Measurements from ENCODE around the gene AIPL1. TPM values are rescaled to one million over a fixed set of nuclear protein-coding genes. Genes with fewer than 3 reads are reported as not detected.

Gene AIPL1
- total RNA-seq, 3 donors from 2014 or later: not detected

DNA sequence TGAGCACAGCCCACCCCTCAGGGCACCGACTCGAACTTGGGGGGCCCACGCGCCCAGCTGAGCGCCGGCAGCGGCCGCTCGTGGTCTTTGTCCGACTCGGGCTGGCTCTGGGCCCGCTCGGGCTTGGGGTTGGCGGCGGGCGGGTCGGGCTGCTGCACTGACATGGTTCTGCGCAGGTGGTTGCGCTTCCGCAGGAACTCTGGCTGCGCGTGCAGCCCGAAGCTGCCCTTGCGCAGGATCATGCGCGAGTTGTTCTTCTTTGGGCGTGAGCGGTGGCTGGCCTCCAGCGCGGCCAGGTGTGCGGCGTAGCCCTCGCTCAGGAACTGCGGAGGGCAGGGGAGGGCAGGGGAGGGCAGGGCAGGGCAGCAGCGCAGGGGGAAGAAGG, 20.4 kb upstream of the AIPL1 start:
- intact Hi-C loops (cut with DNase I, micrococcal nuclease): no loop called here
- ATAC-seq (peak; percentile 80), DNase-seq (peak; percentile 56 to 87 (median 82))
- TF ChIP-seq, protein P1, sequence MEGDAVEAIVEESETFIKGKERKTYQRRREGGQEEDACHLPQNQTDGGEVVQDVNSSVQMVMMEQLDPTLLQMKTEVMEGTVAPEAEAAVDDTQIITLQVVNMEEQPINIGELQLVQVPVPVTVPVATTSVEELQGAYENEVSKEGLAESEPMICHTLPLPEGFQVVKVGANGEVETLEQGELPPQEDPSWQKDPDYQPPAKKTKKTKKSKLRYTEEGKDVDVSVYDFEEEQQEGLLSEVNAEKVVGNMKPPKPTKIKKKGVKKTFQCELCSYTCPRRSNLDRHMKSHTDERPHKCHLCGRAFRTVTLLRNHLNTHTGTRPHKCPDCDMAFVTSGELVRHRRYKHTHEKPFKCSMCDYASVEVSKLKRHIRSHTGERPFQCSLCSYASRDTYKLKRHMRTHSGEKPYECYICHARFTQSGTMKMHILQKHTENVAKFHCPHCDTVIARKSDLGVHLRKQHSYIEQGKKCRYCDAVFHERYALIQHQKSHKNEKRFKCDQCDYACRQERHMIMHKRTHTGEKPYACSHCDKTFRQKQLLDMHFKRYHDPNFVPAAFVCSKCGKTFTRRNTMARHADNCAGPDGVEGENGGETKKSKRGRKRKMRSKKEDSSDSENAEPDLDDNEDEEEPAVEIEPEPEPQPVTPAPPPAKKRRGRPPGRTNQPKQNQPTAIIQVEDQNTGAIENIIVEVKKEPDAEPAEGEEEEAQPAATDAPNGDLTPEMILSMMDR (IDR thresholded peaks at IDR 0.05): no peak
- H3K4me3 ChIP-seq: no peak overlapping the region
- peaks cover 11% of the 10 kb centered on the region for H3K4me1 ChIP-seq (ENCODE audit: low read depth)
- no peaks in the 10 kb centered on the region for H3K36me3 ChIP-seq (ENCODE audit: low read depth)
- H3K9me3 ChIP-seq: no peaks in the 10 kb centered on the region

DNA sequence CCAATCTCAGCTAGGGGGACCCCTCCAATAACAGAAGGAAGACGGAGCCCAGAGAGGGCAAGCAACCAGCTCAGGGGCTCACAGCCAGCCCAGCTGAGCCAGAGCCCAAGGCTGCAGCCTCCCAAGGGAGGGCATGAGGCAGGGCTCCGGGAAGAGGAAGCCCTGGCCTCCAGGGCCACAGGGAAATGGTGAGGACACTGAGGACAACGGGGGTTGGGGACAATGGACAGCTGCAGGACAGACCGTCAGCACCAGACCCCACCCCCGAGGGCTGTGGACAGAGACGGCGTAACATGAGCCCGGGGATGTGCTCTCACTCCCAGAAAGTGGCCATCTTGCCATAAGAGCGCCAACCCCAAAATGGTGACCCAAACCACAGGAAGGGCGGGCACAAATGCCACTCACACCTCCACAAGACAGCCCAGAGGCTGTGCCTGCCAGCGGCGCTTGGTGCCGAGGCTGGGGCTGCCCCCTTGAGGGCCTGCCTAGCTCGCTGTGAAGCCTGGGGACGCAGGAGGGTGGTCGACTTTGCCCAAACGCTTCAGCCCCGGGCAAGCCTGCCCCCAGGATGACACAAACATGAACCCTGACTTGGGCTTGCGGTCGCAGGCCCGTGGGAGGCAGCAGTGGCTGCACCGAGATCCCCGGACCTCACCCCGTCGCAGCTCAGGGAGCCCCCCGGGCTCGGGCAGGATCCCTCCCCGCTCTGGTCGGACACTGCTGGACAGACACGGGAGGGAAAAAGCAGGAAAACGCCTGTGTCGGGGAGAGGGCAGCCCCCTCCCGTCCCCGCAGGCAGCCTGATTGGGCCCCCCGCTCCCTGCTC, 19.8 kb upstream of the AIPL1 start:
- Histone ChIP-seq H3K4me1 (ENCODE audit: low read depth) (peaks cover 11% of the 10 kb centered on the region), H3K36me3 (ENCODE audit: low read depth) (no peaks in the 10 kb centered on the region), H3K4me3 (no peak overlapping the region), H3K9me3 (no peaks in the 10 kb centered on the region)
- intact Hi-C loops (cut with DNase I, micrococcal nuclease): no loop called here
- DNase-seq (no peak), ATAC-seq (no peak)
- TF ChIP-seq, protein P1 (IDR thresholded peaks at IDR 0.05): no peak

DNA sequence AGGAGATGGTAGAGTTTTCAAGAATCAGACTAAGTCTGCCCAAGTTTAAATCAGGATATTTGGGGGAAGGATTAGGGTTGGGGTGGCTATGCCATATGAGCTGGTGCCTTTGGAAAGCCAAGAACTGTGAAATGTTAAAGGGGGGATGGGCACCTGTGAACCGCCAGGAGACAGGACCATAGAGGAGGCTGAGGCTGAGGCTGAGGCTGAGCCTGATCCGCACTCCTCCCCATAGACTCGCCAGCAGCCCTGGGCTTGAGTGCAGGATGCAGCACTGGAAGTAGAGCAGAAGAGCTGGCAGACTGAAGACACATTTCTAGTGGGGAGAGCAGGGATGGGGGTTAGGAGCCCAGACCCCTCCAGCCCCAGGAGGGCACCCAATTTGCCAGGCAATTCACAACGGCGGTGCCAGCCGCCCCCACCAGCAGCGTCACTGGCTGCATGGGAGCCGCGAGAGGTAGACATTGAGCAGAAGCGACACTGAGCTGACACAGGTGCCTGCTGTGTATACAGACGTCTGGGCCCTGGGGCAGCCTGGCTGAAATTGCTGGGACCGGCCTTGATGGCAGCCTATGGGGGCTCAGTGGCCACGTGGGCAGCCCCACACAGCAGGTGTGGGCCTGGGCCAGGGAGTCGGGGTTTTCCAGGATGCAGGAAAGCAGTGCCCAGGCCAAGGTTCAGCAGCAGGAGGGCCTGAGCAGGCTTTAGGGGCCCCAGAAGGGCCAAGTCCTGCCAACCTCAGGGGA, 18.5 kb upstream of the AIPL1 start:
- Histone ChIP-seq H3K36me3 (ENCODE audit: low read depth) (no peaks in the 10 kb centered on the region), H3K4me3 (no peak overlapping the region), H3K9me3 (no peaks in the 10 kb centered on the region), H3K4me1 (ENCODE audit: low read depth) (peaks cover 11% of the 10 kb centered on the region)
- intact Hi-C loops (cut with DNase I, micrococcal nuclease): no loop called here
- DNase-seq (no peak), ATAC-seq (no peak)
- TF ChIP-seq, protein P1 (IDR thresholded peaks at IDR 0.05): no peak

DNA sequence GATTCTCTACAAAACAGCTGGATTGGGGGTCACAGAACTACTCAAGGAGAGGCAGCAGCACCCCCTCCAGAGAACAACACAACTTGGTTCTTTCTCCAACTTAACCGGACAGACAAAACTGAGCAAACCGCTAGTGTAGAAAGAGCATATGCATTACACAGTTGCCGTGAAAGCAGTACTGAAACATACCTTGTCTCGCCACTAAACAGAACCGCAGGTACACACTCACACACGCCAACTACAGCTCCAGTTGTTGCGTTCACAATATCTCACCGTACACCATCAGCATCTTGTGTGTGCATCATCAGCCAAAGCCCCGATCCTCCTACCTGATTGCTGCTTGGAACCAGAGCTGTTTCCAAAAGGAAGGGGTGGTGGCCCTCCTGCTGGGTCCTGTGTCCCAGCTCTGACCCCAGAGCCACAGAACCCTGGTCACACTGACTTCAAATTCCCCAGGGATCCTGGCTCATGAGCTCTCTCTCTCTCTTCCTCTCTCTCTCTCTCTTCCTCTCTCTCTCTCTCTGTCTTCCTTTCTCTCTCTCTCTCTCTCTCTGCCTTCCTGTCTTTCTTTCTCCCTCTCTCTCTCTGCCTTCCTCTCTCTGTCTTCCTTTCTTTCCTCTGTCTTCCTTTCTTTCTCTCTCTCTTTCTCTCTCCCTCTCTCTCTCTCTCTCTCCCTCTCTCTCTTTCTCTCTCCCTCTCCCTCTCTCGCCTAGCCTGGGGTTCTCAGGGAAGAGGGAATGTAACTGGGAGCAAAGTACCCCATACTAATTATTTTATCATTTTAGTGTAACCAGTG, 17.7 kb upstream of the AIPL1 start:
- DNase-seq (no peak), ATAC-seq (no peak)
- Histone ChIP-seq H3K4me3 (no peak overlapping the region), H3K4me1 (ENCODE audit: low read depth) (peaks cover 11% of the 10 kb centered on the region), H3K36me3 (ENCODE audit: low read depth) (no peaks in the 10 kb centered on the region), H3K9me3 (no peaks in the 10 kb centered on the region)
- TF ChIP-seq, protein P1 (IDR thresholded peaks at IDR 0.05): no peak
- intact Hi-C loops (cut with DNase I, micrococcal nuclease): no loop called here

DNA sequence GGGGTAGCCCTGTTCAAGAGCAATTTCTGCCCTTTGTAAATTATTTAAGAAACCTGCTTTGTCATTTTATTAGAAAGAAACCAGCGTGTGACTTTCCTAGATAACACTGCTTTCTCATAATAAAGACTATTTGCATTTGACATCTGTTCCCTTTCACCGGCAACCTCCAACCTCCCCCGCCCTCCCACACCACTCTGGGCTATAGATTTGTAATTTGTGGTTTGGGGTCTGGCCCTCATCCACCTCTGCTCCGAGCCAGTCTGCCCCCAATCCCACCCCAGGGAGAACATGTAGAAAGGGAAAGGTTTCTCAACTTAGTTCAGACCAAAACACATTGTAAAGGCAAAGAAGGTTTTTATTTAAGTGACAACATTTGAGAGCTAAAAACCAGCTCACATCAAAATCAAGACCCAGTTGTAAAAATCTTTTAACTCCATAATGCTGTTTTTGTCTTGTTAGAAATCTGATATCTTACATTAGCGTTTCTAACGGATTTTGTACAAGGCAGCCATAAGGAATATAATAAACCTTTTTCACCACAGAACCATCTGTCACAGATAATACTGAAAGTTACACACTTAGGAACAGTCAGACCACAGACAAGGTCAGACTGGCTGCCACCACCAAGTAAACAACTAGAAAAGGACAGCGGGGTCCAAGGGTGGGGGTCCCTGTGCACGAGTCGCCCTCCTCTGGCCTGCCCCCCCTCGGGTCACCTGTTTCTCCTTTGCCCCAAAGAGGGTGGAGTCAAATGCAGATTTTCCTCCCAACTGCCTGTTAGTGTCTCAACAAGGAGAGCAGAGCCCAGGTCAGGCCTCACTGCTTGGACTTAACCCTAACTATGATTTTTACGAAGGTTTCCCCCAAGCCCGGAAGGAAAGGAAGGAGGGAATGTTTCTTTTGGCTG, 16.3 kb upstream of the AIPL1 start:
- no peaks in the 10 kb centered on the region for H3K9me3 ChIP-seq
- TF ChIP-seq, protein P1 (IDR thresholded peaks at IDR 0.05): no peak
- intact Hi-C loops (cut with DNase I, micrococcal nuclease): no loop called here
- H3K36me3 ChIP-seq (ENCODE audit: low read depth): no peaks in the 10 kb centered on the region
- no peak for ATAC-seq
- no peak for DNase-seq
- no peak overlapping the region for H3K4me3 ChIP-seq
- H3K4me1 ChIP-seq (ENCODE audit: low read depth): peaks cover 3% of the 10 kb centered on the region
